ENCODE measurements around the gene PDK4.
"Not testable (repeated sequence)": the region's sequence is repeated elsewhere in the genome, so short reads cannot be mapped to it uniquely, and the experiment has no call there.

Gene PDK4

GRCh38 chr7:95569720-95570119 is 26.6 kb downstream of the PDK4 start:
- DNase-seq (ENCODE audit: low read depth) = no peak

- no peak for DNase-seq (ENCODE audit: low read depth)
Observed at GRCh38 chr7:95560674-95561073, 35.6 kb downstream of the PDK4 start.

- DNase-seq (ENCODE audit: low read depth) = no peak
Observed at GRCh38 chr7:95558864-95559263, 37.5 kb downstream of the PDK4 start.

- DNase-seq (ENCODE audit: low read depth) = no peak
Observed at GRCh38 chr7:95556777-95557176, 39.5 kb downstream of the PDK4 start.

GRCh38 chr7:95553939-95554338 is 42.4 kb downstream of the PDK4 start:
- DNase-seq (ENCODE audit: low read depth) = no peak

GRCh38 chr7:95552010-95552926 is 44.0 kb downstream of the PDK4 start:
- not testable (repeated sequence) for DNase-seq (ENCODE audit: low read depth)

GRCh38 chr7:95550546-95550945 is 45.8 kb downstream of the PDK4 start:
- DNase-seq (ENCODE audit: low read depth) = no peak

- DNase-seq (ENCODE audit: low read depth) = peak; percentile 81
Observed at GRCh38 chr7:95549818-95550529, 46.3 kb downstream of the PDK4 start.

- no peak for DNase-seq (ENCODE audit: low read depth)
Observed at GRCh38 chr7:95547361-95548348, 48.7 kb downstream of the PDK4 start.

GRCh38 chr7:95546647-95547046 is 49.7 kb downstream of the PDK4 start:
- no peak for DNase-seq (ENCODE audit: low read depth)

- DNase-seq (ENCODE audit: low read depth) = no peak
Observed at GRCh38 chr7:95545673-95546072, 50.6 kb downstream of the PDK4 start.

GRCh38 chr7:95545007-95545615 is 51.2 kb downstream of the PDK4 start:
- peak; percentile 65 for DNase-seq (ENCODE audit: low read depth)

GRCh38 chr7:95544171-95544570 is 52.1 kb downstream of the PDK4 start:
- DNase-seq (ENCODE audit: low read depth) = no peak

- DNase-seq (ENCODE audit: low read depth) = no peak
Observed at GRCh38 chr7:95543312-95543711, 53.0 kb downstream of the PDK4 start.

- DNase-seq (ENCODE audit: low read depth) = no peak
Observed at GRCh38 chr7:95540366-95540765, 56.0 kb downstream of the PDK4 start.

GRCh38 chr7:95539426-95539825 is 56.9 kb downstream of the PDK4 start:
- DNase-seq (ENCODE audit: low read depth) = no peak

GRCh38 chr7:95537468-95537867 is 58.8 kb downstream of the PDK4 start:
- DNase-seq (ENCODE audit: low read depth) = no peak

- no peak for DNase-seq (ENCODE audit: low read depth)
Observed at GRCh38 chr7:95536656-95537311, 59.5 kb downstream of the PDK4 start.

GRCh38 chr7:95535662-95536061 is 60.7 kb downstream of the PDK4 start:
- no peak for DNase-seq (ENCODE audit: low read depth)

- DNase-seq (ENCODE audit: low read depth) = no peak
Observed at GRCh38 chr7:95534796-95535195, 61.5 kb downstream of the PDK4 start.
